NCI-H2196 (cell line): ENCODE results near the gene STRAP.
"Not testable (repeated sequence)": the region's sequence is repeated elsewhere in the genome, so short reads cannot be mapped to it uniquely, and the experiment has no call there.

Source experiments
- DNase-seq: peaks from one replicate; lab custom pipeline; 2025; ENCODE audit not compliant: unreplicated experiment; lab: John Stamatoyannopoulos, UW

The STRAP gene

GRCh38 chr12:15868186-15868585, 14.0 kb upstream of the STRAP start:
- DNase-seq: no peak

DNA sequence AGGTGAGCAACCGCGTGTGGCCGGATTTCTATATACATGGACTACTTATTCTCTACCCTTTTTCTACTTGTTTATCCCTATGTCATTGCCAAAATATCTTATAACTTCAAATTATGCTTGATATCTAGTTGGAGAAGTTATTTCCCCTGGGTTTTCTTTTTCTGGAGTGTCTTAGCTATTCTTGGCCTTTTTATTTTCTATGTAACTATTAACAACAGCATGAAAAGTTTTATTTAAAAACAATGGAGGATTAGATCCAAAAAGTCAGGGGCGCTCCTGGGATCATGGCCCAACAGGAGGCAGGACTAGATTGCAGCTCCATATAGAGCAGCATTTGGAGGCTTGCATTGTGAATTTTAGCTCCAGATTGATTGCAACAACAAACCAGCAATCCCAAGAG, 8.6 kb upstream of the STRAP start:
- DNase-seq: no peak

GRCh38 chr12:15874556-15875145, 7.5 kb upstream of the STRAP start:
- DNase-seq: not testable (repeated sequence)

DNA sequence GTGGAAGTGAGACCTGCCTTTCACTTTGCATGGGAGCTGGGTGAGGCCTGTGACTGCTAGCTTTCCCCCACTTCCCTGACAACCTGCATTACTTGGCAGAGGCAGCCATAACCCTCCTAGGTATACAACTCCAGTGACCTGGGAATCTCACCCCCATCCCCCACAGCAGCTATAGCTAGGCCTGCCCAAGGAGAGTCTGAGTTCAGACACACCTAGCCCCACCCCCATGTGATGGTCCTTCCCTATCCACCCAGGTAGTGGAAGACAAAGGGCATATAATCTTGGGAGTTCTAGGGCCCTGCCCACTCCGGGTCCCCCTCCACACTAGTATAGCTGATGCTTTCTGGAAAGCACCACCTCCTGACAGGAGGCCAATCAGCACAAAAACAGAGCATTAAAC, 6.3 kb upstream of the STRAP start:
- DNase-seq: no peak

GRCh38 chr12:15879413-15879812, 2.8 kb upstream of the STRAP start:
- DNase-seq: no peak

DNA sequence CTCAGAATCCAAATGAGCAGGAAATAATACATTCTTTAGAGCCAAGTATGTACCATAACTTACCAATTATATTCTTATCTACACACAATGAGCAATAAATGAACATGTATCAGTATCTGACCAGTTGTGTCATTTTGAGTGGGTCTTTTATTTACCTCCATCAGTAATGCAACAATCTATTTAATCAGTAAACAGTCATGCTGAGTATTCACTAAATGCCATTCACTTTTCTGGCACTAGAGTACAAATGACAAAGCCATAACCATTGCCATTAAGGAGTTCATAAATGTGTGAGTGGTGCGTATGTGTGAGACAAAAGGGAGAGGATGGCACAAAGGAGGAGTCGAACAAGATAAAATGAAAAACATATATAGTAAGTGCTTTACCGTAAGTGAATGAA, 1.5 kb upstream of the STRAP start:
- DNase-seq: no peak

- DNase-seq: no peak
Observed at GRCh38 chr12:15883536-15883935, 1.3 kb downstream of the STRAP start.

DNA sequence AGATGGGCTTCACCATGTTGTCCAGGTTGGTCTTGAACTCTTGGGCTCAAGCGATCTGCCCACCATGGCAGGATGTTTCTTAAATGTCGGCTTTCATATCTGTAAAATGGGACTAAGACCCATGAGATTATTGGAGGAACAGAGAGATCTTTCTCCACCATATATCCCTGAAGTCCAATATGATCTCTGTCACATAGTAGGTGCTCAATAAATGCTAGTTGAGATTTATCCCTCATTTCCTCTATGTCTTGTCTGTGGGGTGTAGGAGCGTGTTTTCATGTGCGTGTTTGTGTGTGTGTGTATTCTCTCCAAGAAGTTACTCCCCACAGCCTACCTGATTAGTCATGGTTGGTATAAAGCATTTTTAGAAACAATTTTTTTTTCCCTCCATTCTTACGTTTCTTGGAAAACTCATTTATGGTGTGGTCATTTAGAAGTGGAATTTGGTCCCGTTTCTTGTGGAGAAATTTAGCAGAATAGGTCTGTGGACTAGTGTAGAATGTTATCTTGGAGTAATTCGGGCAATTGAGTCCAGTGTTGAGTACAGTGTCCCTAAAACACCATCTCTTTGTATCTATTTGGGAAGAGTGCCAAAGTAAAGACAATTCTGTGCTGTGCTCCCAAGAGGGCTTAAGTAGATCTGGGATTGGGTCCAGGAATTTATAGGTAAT, 4.3 kb downstream of the STRAP start:
- peak; percentile 26 for DNase-seq

GRCh38 chr12:15887043-15887817, 5.0 kb downstream of the STRAP start:
- no peak for DNase-seq

- DNase-seq: no peak
Observed at GRCh38 chr12:15892645-15893259, 10.6 kb downstream of the STRAP start.

GRCh38 chr12:15893260-15893659, 11.1 kb downstream of the STRAP start:
- DNase-seq: no peak

DNA sequence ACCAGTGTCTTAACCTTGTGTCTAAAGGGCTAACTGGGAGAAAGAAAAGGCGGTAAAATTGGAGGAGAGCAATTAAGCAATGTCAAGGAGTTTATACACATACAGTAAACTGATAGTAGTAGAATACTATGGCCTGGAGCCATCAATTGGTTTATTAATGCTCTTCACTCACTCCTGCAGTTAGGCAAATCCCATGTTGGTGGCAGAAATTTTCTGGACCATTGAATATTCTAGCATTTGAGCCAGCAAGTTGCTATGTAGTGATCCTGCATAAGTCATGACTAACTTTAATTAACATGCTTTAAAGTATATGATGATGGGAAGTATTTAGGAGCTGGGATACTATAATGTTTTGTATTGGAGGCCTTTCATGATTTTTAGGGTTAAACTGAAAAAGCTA, 14.7 kb downstream of the STRAP start:
- no peak for DNase-seq

GRCh38 chr12:15897433-15897832, 15.2 kb downstream of the STRAP start:
- DNase-seq: no peak

- DNase-seq: peak; percentile 9
Observed at GRCh38 chr12:15899282-15899870, 17.2 kb downstream of the STRAP start.

- no peak for DNase-seq
Observed at GRCh38 chr12:15904378-15904920, 22.3 kb downstream of the STRAP start.

- DNase-seq: no peak
Observed at GRCh38 chr12:15910468-15910863, 28.3 kb downstream of the STRAP start.

- peak; percentile 70 for DNase-seq
Observed at GRCh38 chr12:15910864-15911721, 28.9 kb downstream of the STRAP start, which contains the start of gene DERA. Gene DERA (plus strand): TSS chr12:15911332. CDS start chr12:15911384, 52 bp downstream.

DNA sequence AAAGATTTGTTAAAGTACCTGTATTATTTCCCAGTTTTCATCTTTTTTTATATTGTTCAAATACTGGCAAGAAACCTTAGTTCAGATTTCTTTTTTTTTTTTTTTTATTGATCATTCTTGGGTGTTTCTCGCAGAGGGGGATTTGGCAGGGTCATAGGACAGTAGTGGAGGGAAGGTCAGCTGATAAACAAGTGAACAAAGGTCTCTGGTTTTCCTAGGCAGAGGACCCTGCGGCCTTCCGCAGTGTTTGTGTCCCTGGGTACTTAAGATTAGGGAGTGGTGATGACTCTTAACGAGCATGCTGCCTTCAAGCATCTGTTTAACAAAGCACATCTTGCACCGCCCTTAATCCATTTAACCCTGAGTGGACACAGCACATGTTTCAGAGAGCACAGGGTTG, 29.7 kb downstream of the STRAP start:
- DNase-seq: not testable (repeated sequence)

- DNase-seq: not testable (repeated sequence)
Observed at GRCh38 chr12:15914131-15914530, 31.9 kb downstream of the STRAP start.

GRCh38 chr12:15918066-15918465, 35.9 kb downstream of the STRAP start:
- no peak for DNase-seq
